NCI-H526 treated with DMSO at 0.1 percent for 48 hours (cell line): ENCODE results near the gene KRT12.

Experiments
- DNase-seq: peaks from one replicate; lab custom pipeline; 2025; lab: John Stamatoyannopoulos, UW

The KRT12 gene

DNA sequence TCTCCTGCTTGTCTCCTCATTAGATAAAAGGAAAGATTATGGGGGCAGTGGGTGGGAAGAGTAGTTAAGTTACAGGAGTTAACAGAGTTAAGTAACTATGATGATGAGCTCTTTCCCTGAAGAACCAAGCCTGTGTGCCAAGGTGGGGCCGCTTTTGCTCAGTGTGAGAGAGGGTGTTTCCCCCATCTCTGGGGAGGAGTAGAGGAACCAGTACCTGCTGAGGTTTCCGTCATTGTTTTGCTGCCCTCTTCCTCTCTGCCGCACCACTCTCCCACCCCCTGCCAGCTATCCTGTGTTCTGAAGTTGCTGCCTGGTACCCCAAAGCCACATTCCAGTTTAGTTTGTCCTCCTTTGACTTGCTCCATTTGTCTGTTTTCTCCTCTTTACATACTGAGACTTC is 23.8 kb downstream of the KRT12 start:
- DNase-seq: no peak

DNA sequence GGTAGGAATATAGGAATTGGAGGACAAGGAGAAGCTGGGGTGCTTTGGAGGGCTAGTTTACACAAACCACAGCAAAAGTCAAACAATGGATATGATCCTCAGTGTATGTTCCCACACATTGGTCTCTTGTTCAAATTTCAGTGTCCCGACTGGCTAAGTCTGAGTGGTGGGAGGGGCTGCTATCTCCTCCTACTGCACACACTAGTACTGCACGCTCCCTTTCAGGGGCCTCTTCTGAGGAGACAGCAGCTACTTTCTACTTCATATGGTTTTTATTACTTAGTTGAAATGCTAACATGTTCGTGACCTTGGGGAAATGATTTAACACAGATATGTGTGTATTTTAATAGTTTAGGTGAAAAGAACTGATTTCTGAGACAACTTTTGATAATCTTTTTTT is 25.8 kb downstream of the KRT12 start:
- no peak for DNase-seq

DNA sequence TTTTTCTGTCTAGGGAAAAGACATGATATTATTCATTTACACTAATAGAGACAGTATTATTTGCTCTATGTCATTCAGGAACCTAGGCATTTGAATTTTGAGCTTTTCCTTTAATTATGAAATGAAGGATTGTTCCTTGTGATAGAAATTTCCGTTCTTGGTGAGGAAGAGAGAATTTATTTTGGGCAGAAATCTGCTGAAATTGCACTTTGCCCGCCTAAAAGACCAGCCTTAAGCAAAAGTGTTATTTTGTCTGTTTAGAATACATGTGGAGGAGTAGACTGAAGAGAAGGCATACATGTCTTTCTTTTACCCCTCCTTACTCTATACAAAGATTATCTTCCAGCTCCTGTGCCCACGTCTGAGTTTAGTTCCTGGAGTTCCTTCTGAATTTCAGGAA is 27.8 kb downstream of the KRT12 start:
- no peak for DNase-seq

DNA sequence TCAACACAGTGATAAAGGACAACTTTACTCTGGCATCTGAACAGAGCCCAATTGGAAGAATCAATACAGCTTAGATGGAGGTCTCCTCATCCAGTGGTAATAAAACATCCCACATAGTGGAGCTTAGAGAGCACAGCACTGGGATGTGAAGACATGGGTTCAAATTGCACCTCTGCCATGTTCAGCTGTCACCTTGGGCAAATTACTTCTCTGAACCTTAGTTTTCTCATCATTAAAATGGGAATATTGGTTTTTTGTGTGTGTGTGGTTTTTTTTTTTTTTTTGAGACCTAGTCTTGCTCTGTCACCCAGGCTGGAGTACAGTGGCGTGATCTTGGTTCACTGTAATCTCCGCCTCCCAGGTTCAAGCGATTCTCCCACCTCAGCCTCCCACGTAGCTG is 31.0 kb downstream of the KRT12 start:
- no peak for DNase-seq

DNA sequence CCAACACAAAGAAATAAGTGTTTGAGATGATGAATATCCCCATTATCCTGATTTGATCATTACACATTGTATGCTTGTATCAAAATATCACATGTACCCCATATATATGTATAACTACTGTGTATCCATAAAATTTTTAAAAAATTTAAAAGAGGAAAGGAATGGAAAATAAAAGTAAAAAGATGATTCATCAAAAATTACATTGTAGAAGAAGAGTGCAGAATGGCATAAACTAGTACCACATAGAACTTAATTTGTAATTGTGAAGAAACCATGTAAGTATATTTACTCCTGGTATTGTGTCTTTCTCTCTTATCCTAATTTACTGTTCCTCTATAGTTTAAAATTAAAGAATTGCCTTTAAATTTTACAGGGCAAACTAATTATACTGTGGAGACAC is 33.1 kb downstream of the KRT12 start:
- DNase-seq: no peak

DNA sequence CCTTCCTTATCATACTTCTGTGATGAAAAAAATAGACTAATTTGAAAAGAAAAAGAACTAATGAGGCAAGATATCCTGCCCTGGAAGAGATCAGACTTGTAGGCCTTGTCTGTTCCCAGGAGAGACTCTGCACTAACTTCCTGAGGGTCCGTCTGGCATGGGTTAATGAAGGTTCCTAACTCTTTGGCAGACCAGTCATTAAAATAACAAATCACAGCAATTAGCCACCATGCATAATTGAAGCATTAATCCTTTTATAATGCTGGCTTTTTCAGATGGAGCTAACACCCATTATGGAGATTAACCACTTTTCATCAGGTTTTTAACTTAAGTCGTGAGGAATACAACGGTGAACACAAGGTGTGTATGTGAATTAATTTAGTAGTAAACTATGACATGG is 34.2 kb downstream of the KRT12 start:
- DNase-seq: no peak

DNA sequence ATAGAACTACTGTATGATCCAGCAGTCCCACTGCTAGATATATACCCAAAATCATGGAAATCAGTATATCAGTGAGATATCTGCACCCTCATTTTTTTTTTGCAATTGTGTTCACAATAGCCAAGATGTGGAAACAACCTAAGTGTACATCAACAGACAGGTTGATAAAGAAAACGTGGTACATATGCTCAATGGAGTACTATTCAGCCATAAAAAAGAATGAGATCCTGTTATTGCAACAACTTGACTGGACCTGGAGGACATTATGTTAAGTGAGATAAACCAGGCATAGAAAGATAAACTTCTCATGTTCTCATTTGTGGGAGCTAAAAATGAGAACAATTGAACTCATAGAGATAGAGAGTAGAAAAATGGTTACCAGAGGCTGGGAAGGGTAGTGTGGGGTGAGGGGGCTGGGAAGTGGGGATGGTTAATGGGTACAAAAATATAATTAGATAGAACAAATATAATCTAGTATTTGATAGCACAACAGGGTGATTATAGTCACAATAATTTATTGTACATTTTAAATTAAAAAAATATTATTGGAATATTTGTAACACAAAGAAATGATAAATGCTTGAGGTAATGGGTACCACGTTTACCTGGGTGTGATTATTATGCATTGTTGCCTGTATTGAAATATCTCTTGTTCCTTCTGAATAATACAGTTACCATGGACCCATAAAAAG is 36.8 kb downstream of the KRT12 start:
- no peak for DNase-seq

DNA sequence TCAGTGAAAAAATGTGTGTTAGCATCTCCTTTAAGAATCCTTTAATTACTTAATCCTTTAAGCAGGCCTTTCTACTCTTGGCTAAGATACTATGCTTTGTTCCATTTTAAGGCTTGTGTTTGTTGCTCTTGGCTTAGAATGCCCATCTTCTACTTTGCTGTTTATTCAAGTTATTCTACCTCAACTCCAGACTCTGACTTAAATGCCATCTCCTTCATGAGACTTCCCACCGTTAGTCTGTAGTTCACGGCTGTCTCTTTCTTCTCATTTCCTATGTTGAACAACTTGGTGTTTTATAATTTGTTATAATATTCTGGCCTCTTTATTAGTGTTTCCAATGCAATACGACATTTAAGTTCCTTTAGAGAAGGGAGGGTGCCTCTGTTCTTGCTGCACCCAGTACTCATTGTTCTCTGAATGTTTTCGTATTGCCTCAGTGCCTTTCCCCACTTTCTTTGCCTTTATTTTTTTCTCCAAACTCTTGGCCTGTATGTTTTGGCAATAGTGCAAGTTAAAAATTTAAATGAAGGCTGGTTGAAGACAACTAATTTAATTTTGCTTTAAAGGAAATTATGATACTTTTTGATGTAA is 38.5 kb downstream of the KRT12 start:
- DNase-seq: no peak

DNA sequence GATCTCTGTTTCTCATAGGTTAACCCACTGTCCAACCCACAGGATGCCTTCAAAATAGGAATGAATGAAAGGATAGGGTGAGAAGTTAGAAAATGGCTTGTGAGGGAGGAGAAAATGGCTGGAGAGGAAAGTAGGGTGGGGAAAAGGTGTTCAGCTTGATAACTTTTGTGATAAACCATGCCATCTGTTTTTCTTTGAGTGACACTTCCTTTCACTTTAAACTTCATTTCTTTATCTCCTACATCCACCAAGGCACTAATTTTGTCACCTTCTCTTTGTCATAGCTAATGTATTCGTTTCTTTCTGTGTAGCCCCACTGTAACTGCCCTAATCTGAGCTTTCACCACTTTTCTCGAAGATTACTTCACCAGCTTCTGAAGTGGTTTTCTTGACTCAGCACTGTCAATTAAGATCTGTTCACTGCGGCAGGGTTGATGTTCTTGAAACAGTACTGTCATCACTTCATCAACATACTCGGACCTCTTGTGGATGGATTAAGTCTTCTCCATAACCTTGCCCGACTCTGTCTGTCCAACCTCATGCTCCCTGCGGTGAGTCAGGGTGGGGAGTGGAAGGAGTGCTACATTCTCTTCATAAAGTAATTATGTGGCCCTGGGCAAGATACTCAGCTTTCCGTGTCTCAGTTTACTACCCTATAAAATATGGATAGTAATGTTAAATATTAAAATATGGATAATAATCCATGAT is 39.1 kb downstream of the KRT12 start:
- no peak for DNase-seq

DNA sequence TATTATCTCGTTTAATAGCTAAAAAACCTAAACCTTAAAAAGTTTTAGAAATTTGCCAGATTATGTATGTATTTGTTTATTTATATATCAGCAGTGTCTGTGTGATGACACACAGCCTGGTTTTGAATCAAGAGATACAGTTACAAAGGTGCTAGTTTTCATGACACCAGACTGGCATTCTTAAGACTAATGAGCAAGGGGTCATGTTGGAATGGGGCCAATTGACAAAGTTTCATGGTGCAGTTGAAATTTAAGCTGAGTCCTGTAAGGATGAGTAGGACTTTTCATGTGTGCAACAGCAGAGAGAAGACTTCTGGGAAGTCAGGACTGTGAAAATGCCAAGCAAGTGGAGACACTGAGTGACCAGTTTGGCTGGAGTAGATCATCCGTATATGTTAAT is 41.4 kb downstream of the KRT12 start:
- no peak for DNase-seq

DNA sequence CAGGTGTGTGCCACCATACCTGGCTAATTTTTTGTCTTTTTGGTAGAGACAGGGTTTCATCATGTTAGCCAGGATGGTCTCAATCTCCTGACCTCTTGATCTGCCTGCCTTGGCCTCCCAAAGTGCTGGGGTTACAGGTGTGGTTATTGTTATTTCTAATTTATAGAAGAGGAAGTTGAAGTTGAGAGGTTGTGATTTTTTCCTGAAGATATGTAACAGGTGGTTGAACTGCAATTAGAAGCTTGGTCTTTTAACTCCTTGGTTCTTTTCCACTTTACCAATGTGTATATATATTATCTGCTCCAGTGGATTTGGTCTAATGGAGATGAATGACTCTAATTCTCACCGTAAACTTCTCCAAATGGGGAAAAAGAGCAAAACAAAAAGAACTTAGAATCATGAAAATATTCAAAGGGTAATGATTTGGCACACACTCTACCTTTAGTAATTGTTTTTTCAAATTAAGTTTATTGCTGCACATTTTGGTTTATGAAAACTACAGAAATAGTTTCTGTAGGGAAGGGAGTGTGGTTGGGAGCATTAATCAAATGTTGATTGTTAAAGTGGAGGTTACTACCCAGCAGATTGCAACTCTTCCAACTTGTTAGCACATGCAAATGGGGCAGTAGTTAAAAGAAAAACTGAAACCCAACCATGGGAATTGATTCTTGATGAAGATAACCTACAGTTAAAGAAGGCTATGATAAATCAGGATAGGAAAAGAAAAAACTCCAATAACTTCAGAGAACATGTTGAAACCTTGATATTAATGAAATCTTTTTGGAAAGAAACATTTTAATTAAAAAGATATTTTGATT is 42.8 kb downstream of the KRT12 start:
- DNase-seq: peak; percentile 14

DNA sequence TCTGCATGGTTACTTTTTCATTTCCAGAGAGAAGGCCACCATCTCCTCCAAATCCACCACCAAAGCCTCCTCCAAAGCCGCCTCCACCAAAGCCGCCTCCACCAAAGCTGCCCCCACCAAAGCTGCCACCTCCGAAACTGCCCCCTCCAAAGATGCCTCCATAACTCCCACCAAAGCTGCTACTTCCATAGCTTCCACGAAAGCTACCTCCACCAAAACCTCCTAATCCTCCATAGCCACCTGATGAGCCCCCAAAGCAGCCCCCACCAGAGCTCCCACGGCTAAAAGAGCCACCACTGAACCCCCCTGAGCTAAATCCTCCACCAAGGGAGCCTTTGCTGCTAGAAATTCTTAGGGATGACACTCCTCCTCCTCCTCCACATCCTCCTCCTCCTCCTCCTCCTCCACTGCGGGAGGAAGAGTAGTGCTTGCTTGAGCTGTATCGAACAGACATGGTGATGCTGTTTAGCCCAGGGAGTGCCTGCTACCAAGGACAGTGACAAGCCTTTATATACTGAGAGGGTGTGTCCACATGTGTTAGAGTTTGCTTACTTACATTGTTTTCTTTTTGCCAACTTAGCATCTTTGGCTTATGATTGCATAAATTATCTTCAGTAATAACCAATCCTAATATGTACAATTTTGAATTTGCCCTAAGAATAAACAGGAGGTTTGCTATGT is 44.8 kb downstream of the KRT12 start, which contains the start of gene KRT10:
KRT10 (minus strand) TSS at position 483 of the 681 bp plus-strand sequence; CDS start at position 454, 29 bp downstream.
- DNase-seq: no peak

DNA sequence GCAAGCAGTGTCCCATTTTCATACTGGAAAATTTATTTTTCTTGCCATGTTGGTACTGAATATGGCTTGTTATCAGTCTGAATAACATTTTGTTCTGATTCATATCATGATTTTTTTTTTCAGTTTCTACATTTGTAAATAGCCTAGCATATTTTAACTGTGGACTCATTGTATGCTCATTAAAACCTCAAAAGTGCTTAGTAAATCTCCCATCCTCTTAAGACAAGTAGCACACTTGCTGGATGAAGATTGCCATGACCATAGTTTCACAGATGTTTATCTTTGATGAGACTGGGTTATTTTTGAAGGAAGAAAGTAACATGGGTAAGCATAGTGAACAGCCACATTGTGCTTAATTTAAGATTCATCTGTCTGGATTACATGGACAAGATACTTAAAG is 45.5 kb downstream of the KRT12 start:
- DNase-seq: no peak

DNA sequence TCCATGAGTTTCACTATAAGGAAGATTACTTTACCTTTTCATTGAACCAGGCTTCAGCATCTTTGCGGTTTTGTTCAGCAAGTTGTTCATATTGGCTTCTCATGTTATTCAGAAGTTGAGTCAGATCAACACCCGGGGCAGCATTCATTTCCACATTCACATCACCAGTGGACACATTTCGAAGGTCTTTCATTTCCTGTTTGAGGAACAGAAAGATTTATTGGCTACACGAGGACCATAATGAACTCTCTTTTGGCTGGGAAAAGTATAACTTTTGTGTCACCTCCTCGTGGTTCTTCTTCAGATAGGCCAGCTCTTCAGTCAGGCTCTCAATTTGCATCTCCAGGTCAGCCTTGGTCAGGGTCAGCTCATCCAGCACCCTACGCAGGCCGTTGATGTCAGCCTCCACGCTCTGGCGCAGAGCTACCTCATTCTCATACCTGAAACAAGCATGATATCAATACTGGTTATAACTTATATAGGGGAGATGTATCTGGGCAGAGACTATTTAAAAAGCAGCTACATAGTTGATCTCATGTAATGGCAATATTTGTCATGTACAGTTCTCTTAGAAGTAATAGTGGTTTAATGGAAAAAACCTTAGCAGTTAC is 46.7 kb downstream of the KRT12 start:
- DNase-seq: no peak

DNA sequence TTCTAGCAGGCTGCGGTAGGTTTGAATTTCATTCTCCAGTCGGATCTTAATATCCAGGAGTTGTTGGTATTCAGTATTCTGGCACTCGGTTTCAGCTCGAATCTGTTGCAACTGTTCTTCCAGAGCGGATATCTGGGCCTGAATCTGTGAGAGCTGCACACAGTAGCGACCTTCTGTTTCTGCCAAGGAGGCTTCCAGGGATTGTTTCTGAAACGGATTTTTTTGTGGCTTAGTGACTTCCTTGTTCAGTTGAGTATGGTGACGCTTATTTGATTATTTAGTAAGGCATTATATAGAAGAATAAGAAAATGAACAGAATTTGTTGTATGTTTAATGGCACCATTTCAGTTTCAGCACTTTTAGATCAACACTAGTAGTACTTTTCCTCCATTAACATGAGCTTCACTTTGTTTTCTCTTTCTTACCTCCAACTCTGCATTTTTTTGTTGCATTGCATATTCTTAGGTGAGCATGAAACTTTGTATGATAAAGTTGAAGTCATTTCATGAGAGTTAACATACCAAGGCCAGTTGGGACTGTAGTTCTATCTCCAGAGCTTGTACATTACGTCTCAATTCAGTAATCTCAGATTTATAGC is 47.4 kb downstream of the KRT12 start:
- no peak for DNase-seq

DNA sequence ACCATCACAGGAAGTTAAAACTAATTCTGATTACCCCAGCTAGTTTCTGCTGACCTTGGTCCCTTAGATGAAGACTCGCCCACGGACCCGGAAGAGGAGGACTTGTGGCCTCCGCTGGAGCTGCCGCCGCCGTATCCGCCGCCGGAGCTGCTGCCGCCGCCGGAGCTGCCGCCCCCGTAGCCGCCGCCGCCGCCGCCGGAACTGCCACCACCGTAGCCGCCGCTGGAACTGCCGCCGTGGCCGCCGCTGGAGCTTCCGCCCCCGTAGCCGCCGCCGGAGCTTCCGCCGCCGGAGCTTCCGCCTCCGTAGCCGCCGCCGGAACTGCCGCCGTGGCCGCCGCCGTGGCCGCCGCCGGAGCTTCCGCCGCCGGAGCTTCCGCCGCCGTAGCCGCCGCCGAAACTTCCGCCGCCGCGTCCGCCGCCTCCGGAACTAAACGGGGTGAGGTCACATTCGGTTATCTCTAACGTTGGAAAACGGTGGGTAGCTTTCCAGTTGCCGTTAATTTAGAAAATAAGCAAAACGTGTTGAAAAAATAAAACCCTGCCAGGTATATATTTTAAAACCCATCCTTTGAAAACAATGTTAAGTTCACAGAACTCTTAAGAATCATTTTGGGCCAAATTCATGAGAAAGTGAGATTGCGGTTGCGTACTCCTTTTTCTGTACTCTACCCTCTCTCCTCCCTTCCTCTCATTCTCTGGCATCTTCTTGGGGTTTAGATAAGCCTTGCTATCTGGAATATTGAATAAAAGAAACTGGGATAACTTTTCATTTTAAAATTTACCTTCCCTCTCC is 48.1 kb downstream of the KRT12 start:
- peak; percentile 64 for DNase-seq

DNA sequence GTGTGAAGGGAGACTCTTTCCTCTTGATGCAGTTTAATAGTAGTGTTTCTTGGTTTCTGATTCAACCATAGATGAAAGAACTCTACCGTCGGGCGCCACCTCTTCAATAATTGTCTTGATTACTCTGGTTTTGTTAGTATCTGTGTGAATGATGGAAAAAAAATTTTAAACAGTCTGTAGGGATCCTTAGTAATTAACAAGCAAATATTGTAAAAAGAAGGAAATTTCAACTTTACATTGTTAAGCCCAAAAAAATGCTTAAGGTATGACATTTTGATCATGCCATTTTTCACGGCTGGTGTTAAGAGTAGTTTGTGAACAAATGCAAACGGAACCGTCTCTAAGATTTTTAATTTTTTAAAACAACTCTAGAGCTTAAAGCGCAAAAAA is 48.7 kb downstream of the KRT12 start:
- no peak for DNase-seq

DNA sequence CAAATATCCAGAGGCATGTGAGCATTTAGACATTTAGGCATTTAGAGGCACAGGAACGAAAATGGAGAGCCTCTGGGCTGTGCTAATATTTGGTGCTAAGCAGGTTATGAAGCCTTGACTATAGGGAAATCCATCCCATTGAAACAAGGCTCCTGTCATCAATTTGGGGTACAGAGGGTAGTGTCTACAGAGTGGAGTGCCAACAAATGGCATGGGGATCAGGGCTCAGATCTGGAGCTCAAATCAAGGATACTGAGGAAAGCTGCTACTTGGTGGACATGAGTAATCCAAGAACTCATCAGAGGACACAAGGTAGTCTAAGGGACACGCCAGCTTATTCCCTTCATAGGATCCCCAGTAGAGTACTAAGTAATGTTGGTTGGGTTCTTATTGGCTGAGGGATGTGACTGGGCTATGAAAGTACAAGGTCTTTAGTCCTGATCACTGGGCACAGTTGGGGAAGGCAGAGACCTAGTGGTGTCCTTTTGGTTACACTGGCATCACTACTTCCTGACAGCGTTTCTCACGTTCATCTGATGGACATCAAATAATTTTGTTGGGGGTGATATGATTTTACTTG is 49.8 kb downstream of the KRT12 start:
- no peak for DNase-seq

DNA sequence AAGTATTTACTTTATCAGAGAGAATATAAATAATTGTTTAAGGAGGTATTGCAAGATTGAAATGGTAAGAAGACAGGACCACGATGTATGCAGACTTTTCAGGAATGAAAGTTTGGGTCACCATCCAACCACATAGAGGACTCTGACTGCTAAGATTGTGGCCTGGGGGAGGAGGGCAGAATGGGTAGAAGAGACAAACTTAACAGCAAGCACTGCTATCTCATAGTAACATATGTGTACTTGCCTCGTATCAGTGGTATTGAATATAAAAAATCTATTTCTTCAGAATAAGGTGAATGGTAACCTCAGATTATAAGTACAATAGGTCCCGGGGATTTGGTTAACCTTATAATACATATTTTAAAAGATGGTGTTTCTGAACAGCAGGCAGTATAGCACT is 50.5 kb downstream of the KRT12 start:
- DNase-seq: no peak

DNA sequence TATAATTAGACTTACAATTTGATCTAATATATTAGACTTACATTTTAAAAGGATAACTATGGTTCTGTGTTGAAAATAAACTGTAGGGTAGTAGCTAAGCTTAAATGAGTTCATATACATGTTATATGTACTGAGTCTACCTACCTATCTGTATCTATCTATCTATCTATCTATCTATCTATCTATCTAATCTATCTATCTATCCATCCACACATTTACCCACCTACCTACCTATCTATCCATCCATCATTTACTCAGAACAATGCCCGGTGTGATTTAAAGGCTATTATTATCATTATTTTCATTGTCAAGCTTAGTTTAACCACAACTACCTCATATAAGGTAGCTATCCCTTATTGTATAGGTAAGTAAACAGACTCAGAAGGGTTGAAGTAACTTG is 51.6 kb downstream of the KRT12 start:
- no peak for DNase-seq
